ENCODE results near the gene TEC. TPM values are rescaled to one million over a fixed set of nuclear protein-coding genes. Genes with fewer than 3 reads are reported as not detected.

TEC gene
- total and polyA plus RNA-seq, 12 donors: 1.4 to 8.0 (median 4.7) TPM

- Histone ChIP-seq H3K4me1 (replicated peaks in 1 of 2) (no peaks in the 10 kb centered on the region), H3K9me3 (replicated peaks in 1 of 3) (no peaks in the 10 kb centered on the region), H3K4me3 (no peak overlapping the region), H3K27me3 (no peaks in the 10 kb centered on the region), H3K27ac (no peak overlapping the region), H3K36me3 (replicated peaks in 1 of 2) (no peaks in the 10 kb centered on the region)
- no peak for TF ChIP-seq POLR2A (IDR thresholded peaks at IDR 0.05)
- no peak for TF ChIP-seq CTCF (IDR thresholded peaks at IDR 0.05)
- WGBS, 4 donors: 67 to 74% (median 70%) methylated on average over 2 of the region's 2 CpGs
- intact Hi-C loops (cut with DNase I): no loop called here
- DNase-seq: no peak
Measured at GRCh38 chr4:48234575-48234974, 35.1 kb downstream of the TEC start.

DNA sequence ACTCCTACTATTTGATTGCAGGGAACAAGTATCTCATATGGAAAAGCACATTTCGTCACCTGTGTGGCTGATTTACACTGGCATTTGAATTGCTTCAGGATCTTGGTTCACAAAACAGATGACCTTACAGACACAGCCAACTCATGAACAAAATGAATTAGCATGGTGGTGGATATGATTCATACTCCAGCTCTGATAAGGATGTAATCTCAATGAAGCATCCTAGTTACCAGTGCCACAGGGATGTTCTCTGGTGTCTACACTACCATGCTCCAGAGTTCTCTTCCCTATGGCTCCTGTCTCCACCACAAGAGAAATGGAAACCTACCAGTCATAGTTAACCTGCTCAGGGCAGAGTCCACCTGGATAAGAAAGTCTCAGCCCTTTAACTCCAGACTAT is 40.7 kb downstream of the TEC start:
- Histone ChIP-seq H3K4me1 (replicated peaks in 1 of 2) (no peaks in the 10 kb centered on the region), H3K27ac (no peak overlapping the region), H3K4me3 (no peak overlapping the region), H3K36me3 (replicated peaks in 1 of 2) (no peaks in the 10 kb centered on the region), H3K9me3 (replicated peaks in 1 of 3) (no peaks in the 10 kb centered on the region), H3K27me3 (no peaks in the 10 kb centered on the region)
- DNase-seq: peak in 5 of 7 donors; percentile 19 to 65 (median 39)
- TF ChIP-seq POLR2A (IDR thresholded peaks at IDR 0.05) (no peak), CTCF (IDR thresholded peaks at IDR 0.05) (no peak)
- WGBS, 4 donors: 43 to 50% (median 44%) methylated on average over 1 of the region's 1 CpG
- intact Hi-C loops (cut with DNase I): no loop called here

DNA sequence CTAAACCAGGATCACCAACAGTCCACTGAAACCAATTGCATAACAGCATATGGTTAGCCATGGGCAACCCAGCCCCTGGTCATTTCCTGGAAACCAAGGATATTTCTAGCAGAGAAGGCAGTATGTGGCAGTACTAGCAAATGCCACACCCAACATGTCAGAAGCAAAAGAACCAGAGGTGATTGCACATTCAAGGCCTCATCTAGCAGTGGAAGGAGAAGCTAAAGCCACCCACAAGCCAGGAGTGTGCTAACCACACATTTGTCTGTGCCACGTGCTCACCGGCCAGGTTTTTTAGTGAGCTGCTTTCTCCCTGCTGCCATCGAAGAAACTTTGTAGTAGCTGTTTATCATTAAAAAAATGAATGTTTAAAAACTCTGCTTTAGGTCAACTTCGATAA is 42.0 kb downstream of the TEC start:
- intact Hi-C loops (cut with DNase I): no loop called here
- no peak for TF ChIP-seq CTCF (IDR thresholded peaks at IDR 0.05)
- TF ChIP-seq POLR2A (IDR thresholded peaks at IDR 0.05): no peak
- Histone ChIP-seq H3K9me3 (replicated peaks in 1 of 3) (no peaks in the 10 kb centered on the region), H3K4me3 (no peak overlapping the region), H3K27ac (no peak overlapping the region), H3K4me1 (replicated peaks in 1 of 2) (peaks cover 0 to 5% of the 10 kb centered on the region in 2 donors), H3K27me3 (no peaks in the 10 kb centered on the region), H3K36me3 (replicated peaks in 1 of 2) (no peaks in the 10 kb centered on the region)
- 70 to 95% (median 82%) methylated on average over 4 of the region's 4 CpGs for WGBS, 4 donors
- DNase-seq: no peak

GRCh38 chr4:48226199-48226598 is 43.4 kb downstream of the TEC start:
- Histone ChIP-seq H3K4me1 (replicated peaks in 1 of 2) (peaks cover 0 to 5% of the 10 kb centered on the region in 2 donors), H3K27me3 (no peaks in the 10 kb centered on the region), H3K4me3 (no peak overlapping the region), H3K27ac (no peak overlapping the region), H3K9me3 (replicated peaks in 1 of 3) (no peaks in the 10 kb centered on the region), H3K36me3 (replicated peaks in 1 of 2) (no peaks in the 10 kb centered on the region)
- intact Hi-C loops (cut with DNase I): no loop called here
- 74 to 86% (median 80%) methylated on average over 4 of the region's 4 CpGs for WGBS, 4 donors
- TF ChIP-seq CTCF (IDR thresholded peaks at IDR 0.05): no peak
- TF ChIP-seq POLR2A (IDR thresholded peaks at IDR 0.05): no peak
- DNase-seq: no peak
